GM18511 (cell line): ENCODE results near the gene DNAH17.

Experiments
- ATAC-seq: cut with Tn5 transposase; IDR thresholded peaks from one replicate; pipeline ENCODE4 v1.9.1; 2021; ENCODE audit warnings: mild to moderate bottlenecking, moderate library complexity; ENCODE audit not compliant: unreplicated experiment

Gene DNAH17

GRCh38 chr17:78577296-78577695 is at the start of gene DNAH17:
TSS of gene DNAH17 (minus strand) at chr17:78577396. CDS start at chr17:78575057, 2,339 bp downstream.
- ATAC-seq: no peak

GRCh38 chr17:78624324-78625151 is 47.3 kb upstream of the DNAH17 start:
- ATAC-seq: no peak

- ATAC-seq: no peak
Observed at GRCh38 chr17:78623541-78623940, 46.3 kb upstream of the DNAH17 start.

- ATAC-seq: no peak
Observed at GRCh38 chr17:78622491-78623265, 45.5 kb upstream of the DNAH17 start.

GRCh38 chr17:78621720-78622490 is 44.7 kb upstream of the DNAH17 start:
- no peak for ATAC-seq

- ATAC-seq: no peak
Observed at GRCh38 chr17:78620099-78620498, 42.9 kb upstream of the DNAH17 start.

GRCh38 chr17:78619334-78619733 is 42.1 kb upstream of the DNAH17 start:
- ATAC-seq: no peak

GRCh38 chr17:78618264-78619066 is 41.3 kb upstream of the DNAH17 start:
- no peak for ATAC-seq

GRCh38 chr17:78617511-78618061 is 40.4 kb upstream of the DNAH17 start:
- no peak for ATAC-seq

GRCh38 chr17:78616946-78617345 is 39.8 kb upstream of the DNAH17 start:
- no peak for ATAC-seq

- ATAC-seq: no peak
Observed at GRCh38 chr17:78615631-78616030, 38.4 kb upstream of the DNAH17 start.

GRCh38 chr17:78613416-78613815 is 36.2 kb upstream of the DNAH17 start:
- no peak for ATAC-seq

- no peak for ATAC-seq
Observed at GRCh38 chr17:78611607-78612006, 34.4 kb upstream of the DNAH17 start.

- no peak for ATAC-seq
Observed at GRCh38 chr17:78610951-78611511, 33.8 kb upstream of the DNAH17 start.

- no peak for ATAC-seq
Observed at GRCh38 chr17:78609191-78609641, 32.0 kb upstream of the DNAH17 start.

GRCh38 chr17:78608804-78609186 is 31.6 kb upstream of the DNAH17 start:
- ATAC-seq: no peak

GRCh38 chr17:78608122-78608803 is 31.1 kb upstream of the DNAH17 start:
- no peak for ATAC-seq

GRCh38 chr17:78607038-78607437 is 29.8 kb upstream of the DNAH17 start:
- ATAC-seq: no peak

- no peak for ATAC-seq
Observed at GRCh38 chr17:78605886-78606285, 28.7 kb upstream of the DNAH17 start.
